ENCODE measurements around the gene DISP3. TPM values are rescaled to one million over a fixed set of nuclear protein-coding genes. Genes with fewer than 3 reads are reported as not detected.

DISP3 gene
- total and polyA plus RNA-seq, 2 of the 4 experiments (the other 2 are of a cell fraction), result 0.05 TPM; not detected in 1

DNA sequence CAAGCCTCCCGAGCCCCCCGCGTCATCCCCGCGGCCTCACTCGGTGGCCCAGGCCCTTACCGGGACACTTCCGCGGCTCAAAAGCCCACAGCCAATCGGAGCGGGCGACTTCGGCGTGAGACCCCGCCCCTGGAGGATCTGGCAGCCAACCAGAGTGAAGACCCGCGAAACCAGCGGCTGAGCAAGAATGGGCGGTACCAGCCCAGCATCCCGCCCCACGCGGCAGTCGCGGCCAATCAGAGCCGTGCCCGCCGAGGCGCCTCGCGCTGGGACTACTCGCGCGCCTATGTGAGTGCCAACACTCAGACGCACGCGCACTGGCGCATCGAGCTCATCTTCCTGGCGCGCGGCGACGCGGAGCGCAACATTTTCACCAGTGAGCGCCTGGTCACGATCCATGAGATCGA, 22.5 kb downstream of the DISP3 start:
- H3K4me2 ChIP-seq (ENCODE audit: low read depth, low read length), result no peak overlapping the region
- peaks cover 12% of the 10 kb centered on the region for H3K9me3 ChIP-seq (ENCODE audit: control insufficient read depth, insufficient read depth, low read length)
- H3K79me1 ChIP-seq (ENCODE audit: low read depth in 1 of 2, low read length in 2 of 2), result no peaks in the 10 kb centered on the region
- dilution Hi-C loops (cut with HindIII; ENCODE audit: low sequenced_read_pairs, unreplicated experiment), result no loop called here
- no peak overlapping the region for H4K8ac ChIP-seq (ENCODE audit: low read depth in 2 of 2, low read length in 2 of 2)
- no peak overlapping the region for H2BK120ac ChIP-seq (ENCODE audit: low read depth, low read length)
- H3K4me1 ChIP-seq (ENCODE audit: control insufficient read depth, insufficient read depth, low read length), result no peaks in the 10 kb centered on the region
- no peak overlapping the region for H3K9ac ChIP-seq (ENCODE audit: low read depth, low read length)
- no peak overlapping the region for H4K91ac ChIP-seq (ENCODE audit: insufficient read depth, low read depth, low read length)
- ATAC-seq (ENCODE audit: low read depth) (no peak), DNase-seq (no peak)
- H3K4ac ChIP-seq (ENCODE audit: low read depth, low read length), result no peak overlapping the region
- no peak overlapping the region for H2AFZ ChIP-seq (replicated peaks; ENCODE audit: low read length, poor library complexity)
- H3K27me3 ChIP-seq (ENCODE audit: control insufficient read depth, insufficient read depth, low read length), result peaks cover 1% of the 10 kb centered on the region; the same call in 1 of the 2 replicates
- intact Hi-C loops (cut with micrococcal nuclease), result no loop called here
- POLR2A ChIA-PET (ENCODE audit: unreplicated experiment), result no interaction called here
- H2BK20ac ChIP-seq (ENCODE audit: low read depth, low read length), result no peak overlapping the region
- no peak overlapping the region for H4K5ac ChIP-seq (ENCODE audit: low read depth, low read length)
- no peak overlapping the region for H3K27ac ChIP-seq (ENCODE audit: insufficient read depth, low read length)
- H2AK9ac ChIP-seq (replicated peaks; ENCODE audit: low read depth, low read length, poor library complexity), result no peak overlapping the region
- H3K56ac ChIP-seq (ENCODE audit: extremely low read depth, insufficient read depth, low read length), result no peak overlapping the region
- H2BK15ac ChIP-seq (ENCODE audit: low read depth, low read length), result no peak overlapping the region
- no peaks in the 10 kb centered on the region for H4K20me1 ChIP-seq (ENCODE audit: insufficient read depth, low read length)
- H3K4me3 ChIP-seq (ENCODE audit: insufficient read depth, low read depth, low read length), result no peak overlapping the region
- no peaks in the 10 kb centered on the region for H3K9me1 ChIP-seq (ENCODE audit: insufficient read depth, low read length)
- H2BK5ac ChIP-seq (ENCODE audit: low read depth, low read length, poor library complexity, severe bottlenecking), result no peak overlapping the region
- H3K36me3 ChIP-seq (ENCODE audit: control insufficient read depth, insufficient read depth, low read length), result no peaks in the 10 kb centered on the region
- in situ Hi-C loops (cut with MboI; ENCODE audit: low sequenced_read_pairs), result no loop called here
- no peak overlapping the region for H3K23ac ChIP-seq (ENCODE audit: low read depth, low read length)
- CTCF ChIA-PET, result no interaction called here
- no peak overlapping the region for H3K14ac ChIP-seq (replicated peaks; ENCODE audit: low read depth, low read length)
- no TSS peak for BruUV-seq (replicated peaks)
- TF ChIP-seq MAFK (IDR thresholded peaks at IDR 0.05; ENCODE audit: low read depth, low read length) (no peak), MXI1 (IDR thresholded peaks at IDR 0.05; ENCODE audit: borderline replicate concordance, low read depth, low read length) (no peak), SMC3 (IDR thresholded peaks at IDR 0.05; ENCODE audit: low read depth, low read length) (no peak), RFX5 (IDR thresholded peaks at IDR 0.05; ENCODE audit: low read depth, low read length) (no peak), FOS (IDR thresholded peaks at IDR 0.05; ENCODE audit: low read depth, low read length) (no peak), RAD21 (IDR thresholded peaks at IDR 0.05; ENCODE audit: low read length) (no peak), BHLHE40 (IDR thresholded peaks at IDR 0.05; ENCODE audit: low read depth, low read length) (no peak), MAZ (IDR thresholded peaks at IDR 0.05; ENCODE audit: borderline replicate concordance, low read depth, low read length) (no peak), CHD1 (IDR thresholded peaks at IDR 0.05; ENCODE audit: low read depth, low read length) (no peak), NFE2L2 (IDR thresholded peaks at IDR 0.05; ENCODE audit: low read depth, low read length) (no peak), RCOR1 (IDR thresholded peaks at IDR 0.05; ENCODE audit: insufficient replicate concordance, low read length) (no peak), CEBPB (IDR thresholded peaks at IDR 0.05; ENCODE audit: low read depth, low read length) (no peak), POLR2A (IDR thresholded peaks at IDR 0.05; ENCODE audit: low read depth, low read length) (no peak)
- TF ChIP-seq, protein P1, sequence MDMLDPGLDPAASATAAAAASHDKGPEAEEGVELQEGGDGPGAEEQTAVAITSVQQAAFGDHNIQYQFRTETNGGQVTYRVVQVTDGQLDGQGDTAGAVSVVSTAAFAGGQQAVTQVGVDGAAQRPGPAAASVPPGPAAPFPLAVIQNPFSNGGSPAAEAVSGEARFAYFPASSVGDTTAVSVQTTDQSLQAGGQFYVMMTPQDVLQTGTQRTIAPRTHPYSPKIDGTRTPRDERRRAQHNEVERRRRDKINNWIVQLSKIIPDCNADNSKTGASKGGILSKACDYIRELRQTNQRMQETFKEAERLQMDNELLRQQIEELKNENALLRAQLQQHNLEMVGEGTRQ (IDR thresholded peaks at IDR 0.05; ENCODE audit: low read depth, low read length), result no peak
- TF ChIP-seq, protein P2, sequence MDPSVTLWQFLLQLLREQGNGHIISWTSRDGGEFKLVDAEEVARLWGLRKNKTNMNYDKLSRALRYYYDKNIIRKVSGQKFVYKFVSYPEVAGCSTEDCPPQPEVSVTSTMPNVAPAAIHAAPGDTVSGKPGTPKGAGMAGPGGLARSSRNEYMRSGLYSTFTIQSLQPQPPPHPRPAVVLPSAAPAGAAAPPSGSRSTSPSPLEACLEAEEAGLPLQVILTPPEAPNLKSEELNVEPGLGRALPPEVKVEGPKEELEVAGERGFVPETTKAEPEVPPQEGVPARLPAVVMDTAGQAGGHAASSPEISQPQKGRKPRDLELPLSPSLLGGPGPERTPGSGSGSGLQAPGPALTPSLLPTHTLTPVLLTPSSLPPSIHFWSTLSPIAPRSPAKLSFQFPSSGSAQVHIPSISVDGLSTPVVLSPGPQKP (IDR thresholded peaks at IDR 0.05; ENCODE audit: borderline replicate concordance, low read depth, low read length), result no peak
- TF ChIP-seq, protein P3, sequence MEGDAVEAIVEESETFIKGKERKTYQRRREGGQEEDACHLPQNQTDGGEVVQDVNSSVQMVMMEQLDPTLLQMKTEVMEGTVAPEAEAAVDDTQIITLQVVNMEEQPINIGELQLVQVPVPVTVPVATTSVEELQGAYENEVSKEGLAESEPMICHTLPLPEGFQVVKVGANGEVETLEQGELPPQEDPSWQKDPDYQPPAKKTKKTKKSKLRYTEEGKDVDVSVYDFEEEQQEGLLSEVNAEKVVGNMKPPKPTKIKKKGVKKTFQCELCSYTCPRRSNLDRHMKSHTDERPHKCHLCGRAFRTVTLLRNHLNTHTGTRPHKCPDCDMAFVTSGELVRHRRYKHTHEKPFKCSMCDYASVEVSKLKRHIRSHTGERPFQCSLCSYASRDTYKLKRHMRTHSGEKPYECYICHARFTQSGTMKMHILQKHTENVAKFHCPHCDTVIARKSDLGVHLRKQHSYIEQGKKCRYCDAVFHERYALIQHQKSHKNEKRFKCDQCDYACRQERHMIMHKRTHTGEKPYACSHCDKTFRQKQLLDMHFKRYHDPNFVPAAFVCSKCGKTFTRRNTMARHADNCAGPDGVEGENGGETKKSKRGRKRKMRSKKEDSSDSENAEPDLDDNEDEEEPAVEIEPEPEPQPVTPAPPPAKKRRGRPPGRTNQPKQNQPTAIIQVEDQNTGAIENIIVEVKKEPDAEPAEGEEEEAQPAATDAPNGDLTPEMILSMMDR (conservative IDR thresholded peaks at IDR 0.05; ENCODE audit: low read depth, low read length), result no peak
- no peak overlapping the region for H3K18ac ChIP-seq (ENCODE audit: low read depth, low read length)
- WGBS, 2 experiments (ENCODE audit: extremely low coverage in 2 of 2, insufficient read length in 1 of 2), result 53% methylated on average over 34 of the region's 48 CpGs; no CpG with 5 or more reads in 1 of the 2 experiments
- H2AK5ac ChIP-seq (ENCODE audit: low read depth, low read length), result no peak overlapping the region

All from IMR-90 (cell line).